CD4-positive, alpha-beta T cell (primary cell): Measurements from ENCODE around the gene SELENBP1. TPM values are rescaled to one million over a fixed set of nuclear protein-coding genes. Genes with fewer than 3 reads are reported as not detected.

Experiments
- ATAC-seq: fragments of 200-7000 bp; cut with Tn5 transposase; one replicate; pipeline ENCODE4 v1.10.0; 2022; ENCODE audit warnings: mild to moderate bottlenecking; ENCODE audit not compliant: poor library complexity
- CTCF ChIA-PET: fragments of 350-600 bp; sonication (Branson Sonifier 250); formaldehyde crosslinking; loops from one replicate; lab custom pipeline; 2021; ENCODE audit warnings: antibody characterized with exemption, inconsistent platforms; lab: Charles Lee
- POLR2A ChIA-PET: fragments of 350-600 bp; sonication (Branson Sonifier 250); formaldehyde crosslinking; loops from one replicate; lab custom pipeline; 2021; ENCODE audit warnings: antibody characterized with exemption, inconsistent platforms; lab: Charles Lee
- DNase-seq, 14 experiments: peaks; one replicate each; pipeline ENCODE4 v3.0.0-alpha.2; 2013 to 2020; ENCODE audit warnings: mixed read lengths in 2 of 14
- H3K27ac ChIP-seq, 2 donors: one replicate each; pipeline versions ENCODE4 v1.5.1 to v1.7.0; 2013; ENCODE audit warnings: low read length in 2 of 2, low read depth in 1 of 2, mild to moderate bottlenecking in 1 of 2
- H3K27me3 ChIP-seq, 2 experiments: 1 replicate in 1 of 2; 2 replicates in 1 of 2; pipeline versions ENCODE4 v1.6.1 to v1.7.0; 2013; ENCODE audit warnings: low read length in 2 of 2, control low read depth in 1 of 2, mild to moderate bottlenecking in 1 of 2, moderate library complexity in 1 of 2; ENCODE audit not compliant: insufficient read depth in 2 of 2, control insufficient read depth in 1 of 2
- H3K36me3 ChIP-seq: one replicate; pipeline ENCODE4 v1.6.1; 2013; ENCODE audit warnings: low read length, control low read depth; ENCODE audit not compliant: insufficient read depth
- H3K4me1 ChIP-seq: one replicate; pipeline ENCODE4 v1.6.1; 2013; ENCODE audit warnings: low read length, control low read depth; ENCODE audit not compliant: insufficient read depth
- H3K4me3 ChIP-seq: one replicate; pipeline ENCODE4 v1.5.1; 2013; ENCODE audit warnings: mild to moderate bottlenecking, low read length, moderate library complexity
- H3K9me3 ChIP-seq, 2 experiments: 1 replicate in 1 of 2; 2 replicates in 1 of 2; pipeline versions ENCODE4 v1.6.1 to v1.7.0; 2013; ENCODE audit warnings: low read length in 2 of 2, mild to moderate bottlenecking in 2 of 2, control low read depth in 1 of 2, moderate library complexity in 1 of 2; ENCODE audit not compliant: control insufficient read depth in 1 of 2, insufficient read depth in 1 of 2
- H3K27ac Mint-ChIP-seq: one replicate; pipeline ENCODE4 v1.8.0; 2020; ENCODE audit warnings: mixed read lengths
- H3K27me3 Mint-ChIP-seq: one replicate; pipeline ENCODE4 v1.8.0; 2021; ENCODE audit warnings: mixed read lengths
- H3K36me3 Mint-ChIP-seq: one replicate; pipeline ENCODE4 v1.8.0; 2021; ENCODE audit warnings: low read depth, mixed read lengths
- H3K4me1 Mint-ChIP-seq: one replicate; pipeline ENCODE4 v1.8.0; 2021; ENCODE audit warnings: low read depth, mixed read lengths
- H3K4me3 Mint-ChIP-seq: one replicate; pipeline ENCODE4 v1.8.0; 2020; ENCODE audit warnings: mild to moderate bottlenecking, mixed read lengths
- H3K9me3 Mint-ChIP-seq: one replicate; pipeline ENCODE4 v1.8.0; 2020; ENCODE audit warnings: mixed read lengths
- CTCF ChIP-seq: fragments of 200-600 bp; IDR thresholded peaks from one replicate; pipeline ENCODE4 v1.8.0; 2022; ENCODE audit warnings: antibody characterized with exemption, mild to moderate bottlenecking
- intact Hi-C, 2 experiments: fragments of 100-400 bp; cut with DNase I in 1 of 2; cut with micrococcal nuclease in 1 of 2; formaldehyde crosslinking; loops; one replicate each; pipeline versions ENCODE4 v1.15.1 to v1.9.0; 2023 to 2025; cut with DNase I, micrococcal nuclease
- total RNA-seq, 174 experiments: library from RNA in 2 of 174; stranded (reverse) in 2 of 174; gene quantifications; one replicate each; pipeline ENCODE4 v1.2.3 and lab custom pipeline; 2021 to 2026

Gene SELENBP1
- total RNA-seq, 2 experiments from 2014 or later: not detected

- Histone ChIP-seq H3K4me3 (no peak overlapping the region), H3K4me1 (no peaks in the 10 kb centered on the region), H3K27ac (no peak overlapping the region), H3K9me3 (no peaks in the 10 kb centered on the region), H3K36me3 (no peaks in the 10 kb centered on the region), H3K27me3 (no peaks in the 10 kb centered on the region)
- TF ChIP-seq CTCF: no peak
- H3K9me3 Mint-ChIP-seq: no peaks in the 10 kb centered on the region
- H3K4me1 Mint-ChIP-seq: no peaks in the 10 kb centered on the region
- DNase-seq: no peak
- ChIA-PET POLR2A (no interaction called here), CTCF (no interaction called here)
- H3K4me3 Mint-ChIP-seq: no peak overlapping the region
- no peak overlapping the region for H3K27ac Mint-ChIP-seq
- intact Hi-C loops: loop anchor here in 1 of 2 experiments (5.0 kb wide), 1 partner anchor 462 kb away; no protein-coding TSS in a partner anchor
- ATAC-seq: no peak
- H3K27me3 Mint-ChIP-seq: no peaks in the 10 kb centered on the region
- H3K36me3 Mint-ChIP-seq: no peaks in the 10 kb centered on the region
Observed at GRCh38 chr1:151369621-151370048, 2.9 kb downstream of the SELENBP1 start.

GRCh38 chr1:151369302-151369610, 3.2 kb downstream of the SELENBP1 start:
- intact Hi-C loops: no loop called here
- DNase-seq: no peak

GRCh38 chr1:151368393-151369301, 3.9 kb downstream of the SELENBP1 start:
- no peak overlapping the region for H3K4me3 ChIP-seq
- intact Hi-C loops: no loop called here
- ATAC-seq (no peak), DNase-seq (no peak)
- Mint-ChIP-seq H3K4me3 (no peak overlapping the region), H3K9me3 (no peaks in the 10 kb centered on the region), H3K36me3 (no peaks in the 10 kb centered on the region), H3K27me3 (no peaks in the 10 kb centered on the region), H3K4me1 (no peaks in the 10 kb centered on the region), H3K27ac (no peak overlapping the region)
- no peak overlapping the region for H3K27ac ChIP-seq
- ChIA-PET CTCF (interaction anchor here (1.5 kb wide), 1 partner anchor 9 kb away, joined by 3 read pairs; no protein-coding TSS in a partner anchor), POLR2A (no interaction called here)
- no peaks in the 10 kb centered on the region for H3K9me3 ChIP-seq
- no peaks in the 10 kb centered on the region for H3K36me3 ChIP-seq
- no peaks in the 10 kb centered on the region for H3K27me3 ChIP-seq
- TF ChIP-seq CTCF: no peak
- no peaks in the 10 kb centered on the region for H3K4me1 ChIP-seq

More at GRCh38 chr1:151369302-151369610, 3.2 kb downstream of the SELENBP1 start:
- POLR2A ChIA-PET: no interaction called here
- no peaks in the 10 kb centered on the region for H3K27me3 ChIP-seq
- Mint-ChIP-seq H3K36me3 (no peaks in the 10 kb centered on the region), H3K27me3 (no peaks in the 10 kb centered on the region), H3K9me3 (no peaks in the 10 kb centered on the region), H3K4me1 (no peaks in the 10 kb centered on the region), H3K27ac (no peak overlapping the region), H3K4me3 (no peak overlapping the region)
- no peak for ATAC-seq
- TF ChIP-seq CTCF: no peak
- H3K27ac ChIP-seq: no peak overlapping the region
- H3K36me3 ChIP-seq: no peaks in the 10 kb centered on the region
- no peak overlapping the region for H3K4me3 ChIP-seq
- CTCF ChIA-PET: no interaction called here
- no peaks in the 10 kb centered on the region for H3K4me1 ChIP-seq
- no peaks in the 10 kb centered on the region for H3K9me3 ChIP-seq
